GM12873 (cell line): Measurements from ENCODE around the gene L3MBTL3.

Experiments used
- TF ChIP-seq, protein P1 (sequence below): IDR thresholded peaks from 2 replicates; pipeline ENCODE4 v1.5.1; 2012; ENCODE audit warnings: low read depth, mild to moderate bottlenecking, moderate library complexity, low read length, control low read depth; ENCODE audit not compliant: insufficient read depth; ENCODE audit errors: missing control alignments

The L3MBTL3 gene

DNA sequence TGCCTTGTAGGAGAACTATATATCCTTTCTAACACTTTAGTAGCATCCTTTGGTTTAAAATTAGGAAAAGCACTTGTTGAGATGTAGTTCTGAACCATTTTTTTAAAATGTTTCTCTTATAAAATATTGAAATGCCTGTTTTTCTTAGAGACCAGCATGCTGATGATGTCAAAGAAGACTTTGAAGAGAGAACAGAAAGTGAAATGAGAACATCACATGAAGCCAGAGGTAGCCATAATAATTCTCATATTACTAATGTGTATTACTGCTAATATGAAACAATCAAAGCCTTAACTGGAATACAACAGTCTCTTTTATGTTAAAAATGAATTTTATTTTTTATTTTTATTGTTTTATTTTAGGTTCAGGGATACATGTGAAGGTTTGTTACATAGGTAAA is 102.3 kb downstream of the L3MBTL3 start:
- TF ChIP-seq, protein P1, sequence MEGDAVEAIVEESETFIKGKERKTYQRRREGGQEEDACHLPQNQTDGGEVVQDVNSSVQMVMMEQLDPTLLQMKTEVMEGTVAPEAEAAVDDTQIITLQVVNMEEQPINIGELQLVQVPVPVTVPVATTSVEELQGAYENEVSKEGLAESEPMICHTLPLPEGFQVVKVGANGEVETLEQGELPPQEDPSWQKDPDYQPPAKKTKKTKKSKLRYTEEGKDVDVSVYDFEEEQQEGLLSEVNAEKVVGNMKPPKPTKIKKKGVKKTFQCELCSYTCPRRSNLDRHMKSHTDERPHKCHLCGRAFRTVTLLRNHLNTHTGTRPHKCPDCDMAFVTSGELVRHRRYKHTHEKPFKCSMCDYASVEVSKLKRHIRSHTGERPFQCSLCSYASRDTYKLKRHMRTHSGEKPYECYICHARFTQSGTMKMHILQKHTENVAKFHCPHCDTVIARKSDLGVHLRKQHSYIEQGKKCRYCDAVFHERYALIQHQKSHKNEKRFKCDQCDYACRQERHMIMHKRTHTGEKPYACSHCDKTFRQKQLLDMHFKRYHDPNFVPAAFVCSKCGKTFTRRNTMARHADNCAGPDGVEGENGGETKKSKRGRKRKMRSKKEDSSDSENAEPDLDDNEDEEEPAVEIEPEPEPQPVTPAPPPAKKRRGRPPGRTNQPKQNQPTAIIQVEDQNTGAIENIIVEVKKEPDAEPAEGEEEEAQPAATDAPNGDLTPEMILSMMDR, result no peak

DNA sequence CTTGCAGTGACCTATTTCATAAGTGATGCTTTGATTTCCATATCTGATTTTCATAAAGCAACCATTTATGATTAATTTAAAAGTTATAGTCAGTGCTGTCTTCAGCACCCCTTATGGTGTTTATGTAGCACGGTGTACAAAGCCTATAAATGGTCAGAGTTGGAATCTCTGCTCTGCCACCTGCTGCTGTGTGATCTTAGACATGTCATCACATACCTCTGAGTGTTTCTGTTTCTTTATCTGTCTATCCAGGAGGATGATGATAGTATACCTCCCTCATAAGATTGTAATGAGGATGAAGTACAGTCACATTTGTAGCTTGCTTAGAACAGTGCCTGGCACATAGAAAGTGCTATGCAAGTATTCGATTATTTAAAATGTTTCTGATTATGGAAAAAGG is 103.9 kb downstream of the L3MBTL3 start:
- TF ChIP-seq, protein P1, result no peak

DNA sequence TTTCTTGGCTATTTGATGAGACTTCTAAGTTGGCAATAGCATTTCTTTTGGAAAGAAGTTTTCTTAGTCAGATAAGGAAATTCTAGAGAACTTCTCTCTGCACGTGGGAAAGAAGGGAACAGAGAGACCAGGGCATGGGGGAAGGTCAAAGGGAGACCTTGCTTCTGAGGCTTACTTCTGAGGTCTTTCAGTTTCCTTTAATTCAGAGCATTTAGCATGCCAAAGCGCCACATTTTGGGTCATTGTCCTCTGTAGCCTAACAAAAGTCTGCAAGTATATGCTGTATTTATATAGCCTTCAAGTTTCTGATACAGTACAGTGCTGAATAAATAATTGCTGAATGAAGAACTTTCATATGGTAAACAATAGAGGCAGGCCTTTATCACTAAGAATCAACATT is 108.8 kb downstream of the L3MBTL3 start:
- TF ChIP-seq, protein P1, result no peak

DNA sequence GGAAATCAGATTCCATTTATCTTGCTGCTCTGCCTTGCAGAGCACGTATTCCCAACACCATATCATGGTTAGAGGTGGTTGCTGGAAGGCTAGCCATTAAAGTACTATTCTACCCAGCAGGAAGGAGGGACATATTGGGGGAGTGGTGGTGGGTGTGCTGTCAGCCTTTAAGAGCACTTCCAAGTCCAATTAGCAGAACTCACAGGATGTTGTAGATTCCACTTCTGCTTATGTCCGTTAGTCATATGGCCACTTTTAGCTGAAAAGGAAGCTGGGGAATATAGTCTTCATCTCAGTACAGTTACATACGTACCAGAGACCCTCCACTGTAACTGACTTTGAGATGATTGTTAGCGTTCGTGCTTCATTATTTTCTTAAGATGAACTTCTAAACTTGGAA is 109.9 kb downstream of the L3MBTL3 start:
- TF ChIP-seq, protein P1, result no peak

DNA sequence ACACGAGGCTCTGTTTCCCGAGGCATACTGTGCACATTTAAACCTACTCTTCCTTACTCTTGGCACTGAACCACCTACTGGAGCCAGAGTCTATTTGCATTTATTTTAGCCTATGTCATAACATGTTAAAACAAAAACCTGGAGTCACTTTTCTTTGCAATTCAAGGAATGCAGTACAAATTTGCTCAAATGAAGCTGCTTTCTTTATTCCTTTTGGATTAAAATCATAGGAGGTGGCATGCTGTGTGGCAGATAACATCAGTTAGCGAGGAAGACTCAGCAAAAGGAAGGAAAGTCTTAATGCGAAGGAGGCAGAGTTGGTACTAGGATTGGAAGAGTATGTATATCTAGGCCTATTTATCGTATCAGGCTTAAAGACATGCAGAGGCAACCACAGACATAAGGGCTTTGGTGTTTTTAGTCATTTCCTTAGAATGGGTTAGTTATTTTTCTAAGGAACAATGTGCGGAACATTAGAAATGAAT is 111.4 kb downstream of the L3MBTL3 start:
- TF ChIP-seq, protein P1, result no peak

DNA sequence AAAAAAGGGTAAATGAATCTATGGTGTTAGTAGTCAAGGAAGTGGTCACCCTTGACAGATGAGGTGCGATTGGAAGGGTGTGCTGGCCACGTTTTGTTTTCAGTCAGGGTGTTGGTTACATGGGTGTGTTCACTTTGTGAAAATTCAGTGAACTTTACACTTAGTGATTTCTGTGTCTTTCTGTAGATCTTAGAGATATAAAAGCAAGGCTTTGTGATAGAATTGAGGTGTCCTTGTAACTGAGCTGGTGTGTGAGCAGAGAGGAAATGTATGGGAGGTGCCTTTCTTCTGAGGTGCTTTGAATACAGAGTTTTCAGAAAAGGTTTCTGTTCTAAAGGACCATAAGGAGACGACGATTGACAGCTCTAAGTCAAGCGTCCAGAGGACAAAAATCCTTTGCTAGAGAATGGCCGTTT is 113.9 kb downstream of the L3MBTL3 start:
- TF ChIP-seq, protein P1, result no peak

DNA sequence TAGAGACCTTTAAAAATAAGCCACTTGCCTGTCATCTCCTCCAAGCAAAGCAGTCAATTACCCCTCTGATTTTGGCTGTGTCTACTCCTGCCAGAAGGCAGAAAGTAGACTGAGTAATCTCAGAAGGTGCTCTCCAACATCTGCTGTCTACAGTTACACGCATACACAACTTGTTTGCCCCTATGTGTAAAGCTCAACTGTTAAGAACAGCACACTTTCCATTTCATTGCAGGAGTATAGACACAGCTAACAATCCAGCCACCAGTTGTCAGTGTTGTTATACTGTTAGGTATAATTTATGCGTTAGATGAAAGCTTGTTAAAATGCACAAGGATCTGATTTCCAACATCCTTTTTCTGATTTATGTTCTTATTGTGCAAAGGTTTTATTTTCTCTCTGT is 116.2 kb downstream of the L3MBTL3 start:
- TF ChIP-seq, protein P1, result no peak
